PC-9 (cell line): ENCODE measurements around the gene PIK3CB.

Experiments used
- CTCF ChIP-seq: fragments of 200-600 bp; sonication (generic); conservative IDR thresholded peaks from 2 replicates; pipeline ENCODE4 v1.6.1; 2017; ENCODE audit warnings: mixed run types, antibody characterized with exemption, mild to moderate bottlenecking, moderate library complexity
- EZH2 ChIP-seq: fragments of 200-600 bp; sonication (generic); IDR thresholded peaks from 2 replicates; pipeline ENCODE4 v1.8.0; 2017; ENCODE audit warnings: antibody characterized with exemption, low read depth

GRCh38 chr3:138694287-138695007 is 140.3 kb downstream of the PIK3CB start:
- TF ChIP-seq CTCF (no peak), EZH2 (no peak)
